RKO (cell line): ENCODE measurements around the gene PRUNE1.
A peak's percentile ranks its signal among the peaks of the same experiment; 100 is the strongest.

Experiments used
- DNase-seq: peaks from one replicate; pipeline ENCODE4 v3.0.0-alpha.2; 2016; ENCODE audit warnings: low spot score

The PRUNE1 gene

DNA sequence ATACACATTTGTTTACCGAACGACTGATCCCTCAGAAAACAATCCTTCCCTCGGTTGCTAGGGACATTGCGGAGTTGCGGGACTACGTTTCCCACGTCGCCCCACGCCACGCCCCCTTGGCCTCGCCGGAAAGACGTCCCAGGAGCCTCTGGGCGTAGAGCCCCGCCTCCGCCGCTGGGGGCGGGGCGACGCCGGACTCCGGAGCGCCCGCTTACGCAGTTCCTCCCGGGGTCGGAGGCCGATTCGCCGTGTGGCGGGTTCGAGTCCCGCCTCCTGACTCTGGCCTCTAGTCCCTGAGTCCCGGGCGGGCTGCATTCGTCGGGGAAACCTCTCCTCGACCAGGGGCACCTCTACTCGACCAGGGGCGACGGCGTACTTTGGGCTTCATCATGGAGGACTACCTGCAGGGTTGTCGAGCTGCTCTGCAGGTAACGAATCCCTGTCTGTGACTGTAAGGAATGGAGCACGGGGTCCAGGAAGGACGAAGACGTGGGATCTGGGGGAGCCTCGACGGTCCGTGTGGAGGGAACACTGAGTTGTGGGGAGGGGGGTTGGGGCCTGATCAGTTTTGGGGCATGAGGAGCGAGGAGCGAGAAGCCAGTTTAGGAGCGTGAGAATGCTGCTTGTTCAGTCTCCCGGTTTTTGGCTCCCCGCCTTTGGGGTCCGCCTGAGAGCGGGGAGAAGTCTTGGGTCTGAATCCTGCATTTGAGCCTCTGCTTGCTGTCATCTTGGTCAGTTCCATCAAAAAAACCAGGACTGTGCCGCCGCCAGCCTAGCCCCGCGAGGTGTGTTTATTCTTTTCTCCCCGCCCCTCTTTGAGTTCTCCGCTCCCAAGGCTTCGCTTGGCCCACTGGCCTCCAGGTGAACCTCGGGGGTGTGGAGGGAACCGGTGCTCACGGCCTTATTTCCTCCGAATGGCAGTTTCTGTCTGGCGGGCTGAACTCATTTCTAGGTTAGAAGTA is at the start of gene PRUNE1:
Gene PRUNE1 (plus strand): TSS at position 206 of the 962 bp plus-strand sequence. CDS start 184 bp downstream, at position 390.
- peak; percentile 98 for DNase-seq

DNA sequence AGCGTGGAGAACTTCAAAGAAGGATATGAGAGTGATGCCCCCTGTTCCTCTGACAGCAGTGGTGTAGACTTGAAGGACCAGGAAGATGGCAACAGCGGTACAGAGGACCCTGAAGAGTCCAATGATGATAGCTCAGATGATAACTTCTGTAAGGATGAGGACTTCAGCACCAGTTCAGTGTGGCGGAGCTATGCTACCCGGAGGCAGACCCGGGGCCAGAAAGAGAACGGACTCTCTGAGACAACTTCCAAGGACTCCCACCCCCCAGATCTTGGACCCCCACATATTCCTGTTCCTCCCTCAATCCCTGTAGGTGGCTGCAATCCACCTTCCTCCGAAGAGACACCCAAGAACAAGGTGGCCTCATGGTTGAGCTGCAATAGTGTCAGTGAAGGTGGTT is 47.6 kb upstream of the PRUNE1 start:
- no peak for DNase-seq

DNA sequence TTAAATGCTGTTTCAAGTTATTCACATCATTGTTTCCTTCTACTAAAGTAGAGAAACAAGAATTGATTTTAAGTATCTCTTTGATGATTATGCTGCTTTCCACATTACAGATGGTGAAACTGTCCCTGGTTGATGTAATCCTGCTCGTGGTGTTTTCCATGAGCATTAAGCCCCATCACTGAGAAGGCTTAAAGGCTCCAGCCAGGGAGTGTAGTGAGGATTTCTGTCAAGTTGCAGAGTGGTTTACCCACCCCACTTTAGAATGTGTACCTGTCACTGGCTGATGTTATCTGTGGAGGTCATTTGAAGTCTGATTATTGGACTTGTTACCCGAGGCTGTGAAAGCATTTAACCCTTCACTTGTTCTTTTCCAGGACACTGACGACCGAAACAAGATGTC is 46.5 kb upstream of the PRUNE1 start:
- DNase-seq = no peak

- no peak for DNase-seq
Measured at GRCh38 chr1:150963321-150964163, 44.7 kb upstream of the PRUNE1 start.

GRCh38 chr1:150964164-150964489 is 44.1 kb upstream of the PRUNE1 start:
- no peak for DNase-seq

DNA sequence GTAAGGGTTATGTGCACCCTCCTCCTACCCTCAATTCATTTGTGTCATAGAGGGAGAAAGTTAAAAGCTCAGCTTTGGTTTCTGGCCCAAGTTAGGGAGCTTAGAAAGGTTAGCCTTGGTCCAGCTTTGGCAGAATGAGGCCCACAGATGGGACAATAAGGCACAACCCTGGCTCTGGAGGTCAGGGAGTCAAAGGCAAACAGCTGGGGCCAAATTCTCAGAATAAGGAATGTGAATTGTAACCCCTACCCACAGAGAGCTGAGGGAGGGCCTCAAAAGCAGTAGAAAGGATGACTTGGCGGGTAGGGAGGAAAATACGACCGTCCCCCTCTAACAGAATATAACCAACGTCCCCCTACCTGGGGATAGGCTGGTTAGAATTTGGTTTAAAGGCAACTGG is 42.6 kb upstream of the PRUNE1 start:
- no peak for DNase-seq

GRCh38 chr1:150966011-150966410 is 42.2 kb upstream of the PRUNE1 start:
- DNase-seq = no peak

DNA sequence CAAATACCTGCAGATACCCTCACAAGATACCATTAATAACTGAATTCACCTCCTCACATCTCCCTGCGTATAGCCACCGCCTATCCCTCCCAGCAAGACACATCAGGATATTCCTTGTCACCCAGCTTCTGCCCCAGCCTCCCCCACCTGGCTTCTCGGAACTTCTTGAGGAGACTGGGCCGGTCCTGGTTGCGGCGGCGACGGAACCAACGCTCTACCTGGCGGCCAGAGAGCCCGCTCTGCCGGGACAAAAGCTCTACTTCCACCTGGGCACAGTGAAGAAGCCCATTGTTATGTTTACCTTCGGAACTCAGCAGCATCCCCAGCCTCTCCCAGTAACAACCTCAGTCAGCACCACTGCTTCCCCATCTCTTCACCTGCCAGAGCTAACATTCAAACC is 40.3 kb upstream of the PRUNE1 start:
- DNase-seq = no peak

DNA sequence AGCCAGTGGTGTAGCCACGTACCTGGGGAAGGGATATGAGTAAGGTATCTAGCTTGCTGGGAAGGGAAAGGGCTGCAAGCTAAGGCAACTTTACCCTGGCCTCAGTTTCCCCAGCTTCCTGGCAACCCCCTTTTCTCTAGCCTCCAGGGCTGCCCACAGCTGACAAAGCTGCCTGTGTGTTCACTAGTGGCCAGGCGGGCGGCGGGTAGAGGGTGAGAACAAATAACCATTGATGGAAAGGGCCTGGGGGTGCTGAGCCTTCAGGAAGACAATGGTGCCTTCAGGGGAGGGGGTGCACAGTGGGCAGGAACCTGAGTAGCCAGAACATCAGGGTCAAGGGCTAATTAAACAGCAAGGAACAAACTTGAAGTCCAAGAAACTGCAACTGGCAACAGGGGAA is 39.8 kb upstream of the PRUNE1 start:
- no peak for DNase-seq

GRCh38 chr1:150969626-150970025 is 38.6 kb upstream of the PRUNE1 start:
- DNase-seq = no peak

DNA sequence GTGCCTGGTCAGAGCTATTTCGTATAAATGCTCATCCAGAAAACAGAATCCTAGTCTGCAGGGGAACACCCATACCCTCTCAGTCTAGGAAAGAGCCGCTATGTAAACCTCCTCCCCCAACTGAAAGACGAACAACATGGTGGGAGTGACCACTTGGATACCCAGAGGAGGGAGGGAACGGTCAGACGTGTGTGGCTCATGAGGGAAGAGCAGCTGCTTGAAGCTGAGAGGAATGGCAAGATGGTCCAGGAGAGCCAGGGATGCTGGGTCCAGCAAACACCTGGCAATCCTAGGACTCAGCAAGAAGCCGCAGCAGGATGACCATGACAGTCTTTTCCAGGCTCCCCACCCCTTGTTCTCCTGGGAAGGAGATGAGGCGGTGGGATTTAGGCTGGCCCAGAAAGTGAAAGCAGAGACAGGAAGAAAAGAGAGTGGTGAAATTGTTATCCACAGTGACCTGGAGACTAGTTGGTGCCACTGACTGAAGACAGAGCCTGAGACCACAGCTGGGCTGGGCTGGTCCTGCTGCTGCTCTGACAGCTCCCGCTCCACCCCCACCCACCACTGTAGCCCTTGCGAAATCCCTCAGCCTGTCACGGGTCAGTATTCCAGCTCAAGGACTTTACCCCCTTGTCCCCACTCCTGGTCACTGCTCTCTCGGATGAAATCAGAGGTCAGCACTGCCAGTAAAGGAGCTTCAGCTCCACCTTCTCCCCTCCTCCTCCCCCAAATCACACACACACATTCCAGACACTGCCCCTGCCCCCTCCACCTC is 37.3 kb upstream of the PRUNE1 start:
- no peak for DNase-seq

DNA sequence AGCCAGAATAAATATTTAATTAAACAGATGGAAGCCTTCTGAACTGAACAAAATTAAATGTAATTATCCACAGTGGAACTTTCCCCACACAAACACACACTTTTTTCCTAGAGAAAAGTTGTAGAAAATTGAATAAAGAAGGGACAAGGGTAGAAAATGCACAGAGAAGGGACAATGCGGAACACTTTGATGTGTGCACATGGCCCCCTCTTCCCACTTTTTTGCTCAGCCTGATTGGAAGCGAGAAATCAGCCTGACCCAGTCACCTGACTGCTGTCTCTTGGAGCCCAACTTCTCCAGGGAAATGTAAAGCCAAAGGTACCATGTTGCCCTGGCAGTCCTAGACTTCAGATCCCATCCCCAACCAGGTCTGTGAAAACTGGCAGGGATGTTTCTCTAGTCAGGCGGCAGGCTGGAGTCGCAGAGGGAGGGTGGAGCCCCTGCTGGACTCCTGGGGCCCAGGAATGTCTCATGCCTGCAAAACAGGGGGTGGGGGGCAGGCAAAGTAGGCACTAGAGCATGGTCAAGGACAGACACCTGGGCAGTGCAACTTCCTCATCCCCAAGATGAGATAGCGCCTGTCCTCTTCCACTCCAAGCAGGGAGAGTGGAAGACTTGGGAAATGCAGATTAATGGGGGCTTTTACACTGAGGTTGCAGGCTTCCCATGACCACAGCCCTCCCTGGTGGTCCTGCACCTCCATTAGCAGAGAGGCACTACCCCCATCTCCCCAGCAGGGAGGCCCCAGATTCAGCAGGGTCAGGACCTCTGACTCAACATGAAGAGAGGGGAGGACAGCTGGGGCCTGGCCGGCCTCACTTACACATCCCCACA is 36.4 kb upstream of the PRUNE1 start:
- DNase-seq = peak; percentile 61

DNA sequence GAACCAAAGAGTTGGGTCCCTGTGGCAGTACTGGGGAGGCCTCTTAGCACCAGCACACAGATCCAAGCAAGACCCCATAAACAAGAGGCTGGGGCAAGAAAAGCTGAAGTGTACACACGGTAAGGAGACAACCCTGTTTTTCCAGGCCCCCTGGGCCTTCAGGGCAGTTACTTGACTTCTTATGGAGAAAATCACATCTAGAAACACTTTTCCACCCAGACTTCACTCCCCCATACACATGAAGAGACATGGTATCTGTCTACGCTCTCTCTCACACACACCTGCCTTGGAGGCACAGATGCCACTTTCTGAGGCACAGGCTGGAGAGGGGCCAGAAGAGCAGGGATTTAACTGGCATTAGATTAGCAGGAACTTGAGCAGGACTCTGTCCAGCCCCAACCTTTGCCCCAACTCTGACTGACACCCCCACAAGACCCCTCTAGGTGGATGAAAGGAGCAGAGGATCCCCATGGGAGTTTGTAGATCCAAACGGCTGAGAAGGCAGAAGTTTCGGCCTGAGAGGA is 35.8 kb upstream of the PRUNE1 start:
- DNase-seq = no peak

GRCh38 chr1:150973258-150973835 is 34.9 kb upstream of the PRUNE1 start:
- peak; percentile 66 for DNase-seq

DNA sequence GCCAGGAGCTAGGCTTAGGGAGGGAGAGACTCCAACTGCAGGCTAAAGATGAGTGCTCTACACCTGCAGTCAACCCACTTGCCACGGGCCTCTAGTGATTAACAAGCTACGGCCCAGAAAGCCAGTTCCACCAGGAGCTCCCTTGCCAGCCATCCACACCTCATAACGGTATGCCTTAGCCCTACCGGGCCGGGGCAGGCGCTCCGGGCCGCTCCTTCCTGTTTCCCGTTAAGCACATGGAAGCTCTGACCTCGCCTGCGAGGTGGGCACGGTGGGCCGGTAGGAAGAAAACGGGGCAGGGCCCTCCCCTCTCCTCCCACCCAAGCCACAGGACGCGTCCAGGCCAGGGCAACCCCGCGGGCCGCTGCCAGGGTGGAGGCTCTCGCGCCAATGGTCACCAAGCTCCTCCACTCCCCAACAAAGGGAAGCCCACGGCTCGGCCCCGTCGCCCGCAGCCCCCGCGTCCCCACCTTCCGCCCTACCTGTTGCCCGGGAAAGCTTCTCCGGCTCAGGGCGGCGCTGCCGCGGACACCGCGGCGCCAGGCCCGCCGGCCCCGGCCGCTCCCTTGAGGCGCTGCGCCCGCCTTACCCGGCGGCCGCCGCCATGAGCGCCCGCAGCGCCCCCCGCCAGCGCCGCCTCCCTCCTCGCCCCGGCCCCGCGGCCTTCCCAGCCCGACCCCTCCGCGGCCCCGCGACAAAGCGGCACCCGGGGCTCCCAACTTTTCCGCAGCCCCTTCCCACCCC is 34.2 kb upstream of the PRUNE1 start:
- DNase-seq = peak; percentile 46

DNA sequence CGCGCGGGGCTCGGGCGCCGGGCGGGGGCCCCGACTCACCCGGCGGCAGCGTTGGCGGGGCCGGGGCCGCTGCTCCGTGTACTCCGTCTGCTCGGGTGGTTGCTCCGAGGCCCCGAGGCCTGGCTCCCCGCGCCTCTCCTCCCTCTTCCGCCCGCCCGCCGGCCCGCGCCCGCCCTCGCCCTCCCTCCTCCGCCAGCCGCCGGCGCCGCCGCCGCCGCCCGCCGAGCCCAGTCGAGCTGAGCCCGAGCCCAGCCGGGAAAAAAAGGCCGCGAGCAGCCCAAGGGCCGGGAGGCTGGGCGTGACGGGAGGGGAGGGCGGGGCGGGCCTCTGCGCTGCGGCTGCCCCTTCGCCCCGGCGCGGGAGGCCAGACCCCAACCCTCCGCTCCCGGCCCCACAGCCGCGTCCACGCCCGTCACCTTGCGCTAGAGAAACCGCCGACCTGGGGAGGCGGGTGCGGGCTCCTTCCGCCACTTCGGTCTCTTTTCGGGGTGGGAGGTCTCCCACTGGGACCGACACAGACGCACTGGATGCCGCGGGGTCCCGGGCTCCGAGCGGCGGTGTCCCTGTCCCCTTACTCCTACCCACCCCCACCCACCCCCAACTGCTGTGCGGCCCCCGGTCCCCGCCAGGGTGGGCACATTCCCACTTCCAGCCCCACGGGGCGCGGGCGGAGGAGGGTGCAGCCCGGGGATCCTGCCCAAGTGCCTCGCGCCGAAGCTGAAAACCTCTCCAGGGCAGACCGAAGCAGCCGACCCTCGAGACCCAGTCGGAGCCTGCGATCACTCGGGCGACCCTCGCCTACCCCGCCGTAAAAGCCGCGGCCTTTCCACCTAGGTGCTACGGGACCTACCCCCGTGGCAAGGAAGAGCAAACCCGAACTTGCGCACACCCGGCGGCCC is 33.4 kb upstream of the PRUNE1 start, which contains the start of gene CERS2:
Gene CERS2 (minus strand): TSS at position 256 of the 899 bp plus-strand sequence. CDS start 5,745 bp downstream, outside the sequence.
- peak; percentile 60 for DNase-seq

DNA sequence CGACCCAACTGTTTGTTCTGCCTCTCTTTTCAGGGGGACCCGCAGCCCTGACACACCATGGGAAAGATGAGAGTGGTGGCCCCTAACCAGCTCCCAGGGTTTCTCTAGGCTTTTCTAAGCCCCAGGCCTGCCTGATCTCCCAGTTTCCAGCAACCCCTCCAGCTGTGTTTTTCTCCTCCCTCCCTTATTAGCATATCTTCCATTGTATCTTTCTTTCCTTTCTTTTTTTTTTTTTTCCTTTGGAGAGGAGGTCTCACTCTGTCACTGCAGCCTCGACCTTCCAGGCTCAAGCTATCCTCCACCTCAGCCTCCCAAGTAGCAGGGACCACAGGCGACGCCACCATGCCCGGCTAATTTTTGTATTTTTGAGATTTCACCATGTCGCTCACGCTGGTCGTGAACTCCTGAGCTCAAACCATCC is 31.8 kb upstream of the PRUNE1 start:
- DNase-seq = no peak

- DNase-seq = peak; percentile 77
Measured at GRCh38 chr1:150976879-150977694, 31.2 kb upstream of the PRUNE1 start.
